HG03575 (cell line): ENCODE measurements around the gene GPR65.

Experiments used
- ATAC-seq: cut with Tn5 transposase; IDR thresholded peaks from one replicate; pipeline ENCODE4 v1.9.1; 2021; ENCODE audit not compliant: unreplicated experiment, insufficient number of reproducible peaks, low FRiP score; ENCODE audit errors: extremely low read depth

Gene GPR65

DNA sequence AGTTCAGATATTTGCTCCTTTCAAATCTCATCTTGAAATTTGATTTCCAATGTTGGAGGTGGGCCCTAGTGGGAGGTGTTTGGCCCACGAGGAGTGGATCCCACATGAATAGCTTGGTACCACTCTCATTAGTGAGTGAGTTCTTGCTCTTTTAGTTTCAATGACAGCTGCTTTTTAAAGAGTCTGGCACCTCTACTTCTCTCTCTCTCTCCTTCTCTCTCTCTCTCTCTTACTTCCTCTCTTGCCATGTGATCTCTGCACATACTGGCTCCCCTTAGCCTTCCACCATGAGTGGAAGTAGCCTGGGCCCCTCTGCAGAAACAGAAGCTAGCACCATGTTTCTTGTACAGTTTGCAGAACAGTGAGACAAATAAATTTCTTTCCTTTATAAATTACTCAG, 25.1 kb downstream of the GPR65 start:
- no peak for ATAC-seq

DNA sequence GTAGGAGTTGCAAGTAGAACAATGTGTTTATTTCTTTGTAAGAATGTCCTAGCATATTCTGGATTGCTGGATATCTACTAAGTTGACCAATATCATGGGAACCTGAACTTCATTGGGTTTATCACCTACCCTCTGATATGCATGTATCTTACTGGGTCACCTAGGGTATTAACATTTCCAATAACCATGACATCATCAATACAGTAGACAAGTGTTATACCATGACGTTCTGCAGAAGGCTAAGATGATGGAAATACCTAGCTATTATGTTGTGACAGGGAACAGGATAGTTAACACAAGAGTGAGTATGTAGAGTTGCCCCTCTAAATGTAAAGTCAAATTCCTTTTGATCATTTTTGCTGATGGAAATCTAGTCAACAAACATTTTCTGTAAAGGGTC, 26.0 kb downstream of the GPR65 start:
- ATAC-seq, result no peak

DNA sequence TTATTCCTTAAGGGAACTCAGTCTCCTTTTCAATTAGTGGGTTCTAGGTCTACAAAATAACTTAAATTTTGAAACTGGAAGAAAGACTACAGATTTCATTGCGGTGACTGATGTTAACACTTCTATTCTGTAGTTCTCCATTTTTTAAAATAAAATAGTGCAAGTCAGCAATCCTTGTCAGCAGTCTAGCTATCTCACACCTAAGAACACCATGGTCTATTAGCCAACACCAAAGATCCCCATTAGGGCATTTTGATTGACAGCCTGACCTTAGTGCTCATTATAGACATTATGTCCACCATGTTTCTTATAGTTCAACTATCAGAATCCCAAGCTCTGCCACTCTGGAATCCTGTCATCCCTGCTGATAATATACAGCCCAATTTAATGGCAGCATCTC, 27.4 kb downstream of the GPR65 start:
- ATAC-seq, result no peak

DNA sequence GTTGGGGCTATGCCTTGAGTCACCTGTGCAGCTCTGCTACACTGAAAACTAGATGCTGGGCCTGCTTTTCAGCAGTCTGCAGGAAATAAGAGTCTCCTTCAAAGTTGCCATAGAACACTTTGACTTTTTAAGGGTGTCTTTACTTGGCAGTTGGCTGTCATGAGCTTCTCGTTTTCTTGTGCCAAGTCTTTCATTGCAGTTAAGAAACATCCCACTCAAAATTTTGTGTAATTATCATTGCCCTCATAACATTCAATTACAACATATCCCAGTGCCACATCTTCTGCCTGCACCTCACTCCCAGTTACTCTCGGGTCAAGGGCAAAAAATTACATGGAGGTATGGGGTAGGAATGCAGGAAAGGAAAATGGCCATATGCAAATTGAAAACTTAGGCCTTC, 29.1 kb downstream of the GPR65 start:
- no peak for ATAC-seq

DNA sequence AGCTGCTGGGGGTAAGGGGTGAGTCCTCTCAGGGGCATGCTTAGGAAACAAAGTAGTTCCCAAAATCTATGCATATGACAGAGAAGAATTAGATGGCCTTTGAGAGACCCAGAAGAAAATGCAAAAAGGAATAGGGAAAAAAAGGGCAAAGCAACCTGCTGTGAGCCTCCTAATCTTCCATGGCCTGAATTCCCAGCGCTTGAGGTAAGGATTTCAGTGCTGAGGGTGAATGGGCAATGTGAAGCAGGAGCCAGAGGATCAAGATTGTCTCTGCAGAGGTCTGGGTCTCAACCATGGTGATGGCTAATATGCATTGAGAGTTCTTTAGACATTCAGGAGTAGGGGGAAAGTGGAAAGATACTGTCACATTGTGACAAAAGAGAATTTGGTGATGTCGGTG, 31.5 kb downstream of the GPR65 start:
- ATAC-seq, result no peak

DNA sequence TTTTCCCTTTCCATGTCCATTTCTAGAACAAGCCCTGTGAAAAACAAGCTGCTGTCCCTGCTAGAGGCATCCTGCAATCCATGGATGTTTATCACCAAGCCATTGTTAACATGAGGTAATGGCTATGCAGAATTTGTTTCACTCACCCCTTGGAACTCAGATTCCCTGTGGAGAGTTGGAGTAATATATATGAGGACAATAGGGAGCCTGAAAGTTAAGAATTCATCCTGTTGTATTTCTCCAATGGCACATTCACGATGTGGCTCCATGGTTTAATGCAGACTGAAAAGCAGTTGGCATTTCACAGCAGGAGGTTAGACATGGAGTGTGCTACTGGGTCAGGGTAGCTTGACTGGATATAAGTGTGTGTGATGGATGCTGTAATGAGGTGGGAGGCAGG, 32.4 kb downstream of the GPR65 start:
- no peak for ATAC-seq

DNA sequence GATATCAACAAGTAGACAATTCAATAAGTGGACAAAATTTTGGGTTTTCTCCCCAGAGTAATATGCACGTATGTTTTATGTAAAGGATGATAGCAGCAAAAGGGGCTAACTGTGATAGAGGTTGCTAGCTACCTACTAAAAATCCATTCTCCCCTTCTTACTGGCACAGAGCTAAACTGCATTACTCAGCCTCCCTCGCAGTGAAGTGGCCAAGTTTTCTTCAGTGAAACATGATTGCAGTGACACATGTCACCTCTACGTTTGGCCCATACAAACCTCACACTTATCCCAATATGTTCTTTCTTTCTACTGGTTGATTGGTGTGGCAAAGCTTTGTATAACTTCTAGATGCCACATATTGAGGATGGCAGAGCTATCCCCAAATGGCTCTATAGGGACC, 34.3 kb downstream of the GPR65 start:
- no peak for ATAC-seq

DNA sequence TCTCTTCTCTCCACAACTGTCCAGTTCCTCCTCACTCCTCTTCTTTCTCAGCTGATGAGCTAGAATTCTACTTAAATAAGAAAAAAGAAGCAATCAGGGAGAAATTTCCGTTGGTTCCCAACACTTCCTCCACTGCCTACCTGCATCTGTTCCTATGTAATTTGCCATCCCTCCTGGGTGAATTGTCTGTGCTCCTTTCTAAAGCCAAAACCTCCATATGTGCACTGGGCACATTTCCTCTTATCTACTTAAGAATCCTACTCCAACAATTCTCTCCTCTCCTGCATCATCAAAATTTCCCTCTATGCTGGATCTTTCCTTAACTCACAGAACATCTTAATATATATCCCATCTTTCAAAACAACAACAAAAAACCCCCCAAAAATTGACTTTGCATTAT, 35.2 kb downstream of the GPR65 start:
- no peak for ATAC-seq

DNA sequence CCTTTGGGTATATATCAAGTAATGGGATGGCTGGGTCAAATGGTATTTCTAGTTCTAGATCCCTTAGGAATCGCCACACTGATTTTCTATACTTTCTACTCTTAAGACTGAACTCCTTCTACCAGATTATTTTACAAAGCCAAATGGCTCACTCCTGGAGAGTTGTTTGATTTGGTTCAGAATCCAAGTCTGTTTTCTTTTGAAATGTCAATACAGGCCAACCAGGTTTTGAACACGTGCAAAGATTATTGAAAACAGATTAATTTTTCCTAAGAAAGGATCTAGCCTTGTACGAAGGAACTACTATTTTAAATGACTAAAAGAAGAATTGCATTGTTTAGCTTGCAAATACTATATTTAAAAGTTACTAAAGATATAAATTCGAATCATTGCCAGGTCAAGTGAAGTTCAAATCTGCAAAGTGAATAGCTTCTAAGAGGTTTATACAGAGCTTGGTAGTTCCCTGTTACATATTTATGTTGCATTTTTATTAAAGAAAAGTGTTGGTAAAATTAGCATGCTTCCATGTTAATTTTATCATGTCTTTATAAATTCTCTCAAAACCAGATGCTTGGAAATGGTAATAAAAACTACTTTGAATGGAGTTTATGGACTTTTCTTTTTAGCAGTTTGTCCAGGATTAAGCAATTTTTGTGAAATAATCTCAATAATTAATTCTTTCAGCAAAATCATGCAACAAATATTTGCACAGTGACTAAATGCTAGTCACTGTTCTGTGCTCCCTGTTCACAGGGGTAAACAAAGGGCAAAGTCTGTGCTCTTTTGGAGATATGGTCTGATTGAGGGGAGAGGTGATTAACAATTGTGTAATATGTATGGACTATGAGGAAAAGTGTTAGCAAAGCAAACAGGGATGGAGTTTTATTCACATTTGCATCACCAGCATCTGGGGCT, 38.9 kb downstream of the GPR65 start:
- ATAC-seq, result no peak

DNA sequence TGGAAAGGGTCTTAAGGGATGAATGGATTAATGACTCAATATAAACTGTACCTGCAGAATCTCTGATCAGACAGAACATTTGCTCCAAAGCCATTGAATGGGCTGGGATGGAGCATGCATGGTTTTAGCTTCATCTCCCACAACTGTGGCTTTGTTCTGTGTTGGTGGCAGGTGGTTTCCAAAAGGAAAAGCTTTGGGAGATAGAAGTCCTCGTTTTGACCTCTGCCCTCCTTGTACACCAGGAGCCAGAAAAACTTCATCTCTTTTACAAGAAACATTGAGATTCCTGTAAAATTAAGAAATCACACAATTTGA, 39.5 kb downstream of the GPR65 start:
- no peak for ATAC-seq

DNA sequence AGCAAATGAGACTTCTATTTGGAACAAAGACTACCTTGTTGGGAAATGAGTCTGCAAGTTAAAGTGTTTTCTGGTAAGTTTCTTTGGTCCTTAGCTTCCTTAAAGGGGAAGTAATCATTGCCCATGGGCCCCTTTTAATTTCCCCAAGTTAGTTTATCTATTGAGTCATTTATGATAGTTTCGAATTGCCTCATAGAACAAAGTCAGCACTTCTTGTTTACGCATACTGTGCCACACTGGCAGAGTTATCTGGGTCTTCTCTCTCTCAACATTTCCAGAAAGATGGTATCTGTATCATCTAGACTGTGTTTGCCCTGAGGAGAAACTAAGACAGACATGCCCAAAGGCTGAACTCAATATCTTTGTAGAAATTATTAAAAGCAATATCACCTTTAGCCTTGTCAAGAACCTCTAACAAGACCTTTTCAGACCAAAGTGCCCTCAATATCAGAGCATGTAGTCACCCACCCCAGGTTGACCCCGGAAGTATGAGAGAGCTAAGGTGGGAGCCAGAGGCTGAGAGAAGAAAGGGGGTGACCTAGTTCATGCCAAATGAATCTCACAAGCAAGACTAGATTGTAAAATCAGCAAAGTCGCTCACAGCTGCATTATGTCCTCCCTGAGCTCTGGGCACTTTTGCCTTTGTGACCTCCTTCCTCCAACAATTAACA, 40.0 kb downstream of the GPR65 start:
- no peak for ATAC-seq

DNA sequence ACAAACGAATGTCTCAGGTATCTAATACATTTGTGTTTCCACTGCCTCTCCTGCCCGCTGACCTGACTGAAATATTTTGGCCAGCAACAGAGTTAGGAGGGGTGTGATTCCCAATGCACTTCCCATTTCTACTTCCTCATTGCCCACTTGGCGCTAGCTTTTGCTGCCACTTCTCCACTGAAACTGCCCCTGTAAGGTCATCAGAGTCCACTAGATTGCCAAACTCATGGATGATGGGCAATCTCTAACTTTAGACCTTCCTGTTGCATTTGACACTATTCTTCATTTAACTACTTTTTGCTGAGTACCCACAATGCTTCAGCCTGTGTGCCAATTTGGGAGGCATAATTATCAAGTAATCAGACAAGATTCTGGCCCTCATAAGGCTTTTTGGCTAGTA, 40.8 kb downstream of the GPR65 start:
- no peak for ATAC-seq

DNA sequence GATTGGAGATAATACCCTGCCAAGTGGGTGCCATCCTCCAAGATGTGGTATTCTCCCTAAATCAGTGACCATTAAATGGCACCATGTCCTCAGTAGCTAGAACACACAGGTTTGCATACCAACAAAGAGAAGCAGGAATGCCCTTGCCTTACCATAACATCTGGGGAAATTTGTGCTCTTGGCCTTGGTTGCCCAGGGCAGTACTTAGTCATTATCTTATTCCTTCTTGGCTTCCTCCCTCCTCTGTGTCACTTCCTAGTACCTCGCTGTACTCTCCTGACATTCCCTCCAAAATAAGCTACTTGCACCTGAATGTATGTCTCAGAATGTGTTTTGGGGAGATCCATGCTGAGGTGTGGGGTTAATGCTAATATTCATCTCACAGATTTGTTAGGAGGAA, 43.4 kb downstream of the GPR65 start:
- no peak for ATAC-seq

DNA sequence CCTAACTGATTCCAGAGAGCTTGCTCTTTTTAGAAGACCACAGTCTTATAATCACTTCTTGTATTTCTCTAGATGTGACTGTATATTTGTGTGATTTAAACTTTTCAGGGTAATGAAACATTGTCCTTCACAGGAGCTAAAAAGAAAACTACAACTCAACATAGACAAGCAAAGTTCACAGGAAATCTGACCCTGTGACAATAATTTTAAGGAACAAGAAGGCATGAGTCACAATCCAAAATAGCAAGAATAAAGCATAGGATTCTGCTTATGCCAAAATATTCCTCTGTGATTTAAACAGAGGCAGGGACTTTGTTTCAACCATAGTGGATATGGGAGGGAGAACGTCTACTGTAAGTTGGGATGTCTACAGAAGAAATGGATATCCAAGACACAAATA, 44.3 kb downstream of the GPR65 start:
- no peak for ATAC-seq

DNA sequence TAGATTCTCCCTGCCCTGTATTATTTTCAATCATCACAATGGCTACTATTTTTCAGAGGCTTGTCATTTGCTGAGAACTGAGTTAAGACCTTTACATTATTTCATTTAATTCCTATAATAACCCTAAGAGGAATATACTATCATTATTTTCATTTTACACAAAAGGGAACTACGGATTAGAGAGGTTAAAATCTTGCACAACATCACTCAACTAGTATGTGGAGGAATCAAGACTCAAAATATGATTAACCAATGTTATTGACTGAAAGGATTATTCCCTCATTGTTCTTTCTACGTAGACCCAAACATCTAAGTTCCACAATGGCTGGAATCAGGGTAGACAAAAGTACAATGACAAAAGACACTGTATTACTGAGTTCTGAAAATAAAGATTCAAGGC, 45.0 kb downstream of the GPR65 start:
- ATAC-seq, result no peak

DNA sequence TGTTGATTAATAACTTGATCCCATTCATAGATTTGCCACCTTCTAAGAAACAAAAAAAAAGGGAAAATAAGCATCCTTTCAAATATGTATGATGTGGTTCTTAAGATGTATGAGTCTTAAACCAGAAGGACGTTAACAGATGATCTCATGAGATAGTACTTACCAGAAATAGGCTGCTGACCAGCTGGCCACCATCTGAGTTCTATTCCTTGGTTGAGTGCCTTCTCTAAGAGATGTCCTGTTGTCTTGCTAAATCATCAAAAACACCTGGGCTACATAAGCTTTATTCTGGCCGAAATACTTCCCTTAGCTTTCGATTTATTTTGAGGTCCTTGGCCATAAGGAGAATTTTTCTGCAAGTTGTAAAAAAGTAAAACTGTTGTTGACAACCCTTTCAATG, 55.6 kb downstream of the GPR65 start:
- no peak for ATAC-seq

DNA sequence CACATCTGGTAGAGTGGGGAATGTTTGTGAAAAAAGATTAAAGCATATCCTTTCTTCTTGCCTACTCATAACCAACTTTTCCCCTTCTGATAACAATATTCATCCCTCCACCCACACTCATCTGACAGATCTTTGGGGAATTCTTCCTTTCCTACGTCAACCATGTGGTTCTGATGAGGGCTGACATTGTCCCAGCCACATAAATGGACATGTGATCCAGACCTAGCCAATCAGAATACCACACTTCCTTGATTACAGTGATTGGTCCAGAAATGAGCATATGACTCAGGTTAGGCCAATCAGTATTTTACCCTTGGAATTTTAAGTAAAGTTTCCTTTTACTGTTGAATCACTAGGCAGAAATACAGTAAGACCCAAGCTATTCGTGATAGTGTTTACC, 58.9 kb downstream of the GPR65 start:
- ATAC-seq, result no peak
